HL-60 (cell line): ENCODE results near the gene MOB3B.

Experiments used
- DNase-seq, 2 experiments: peaks; one replicate each; pipeline ENCODE4 v3.0.0-alpha.2; 2010 to 2020; ENCODE audit warnings: low read depth in 1 of 2, low spot score in 1 of 2
- H3K27ac ChIP-seq: fragments of 250-450 bp; sonication (Bioruptor Pico); replicated peaks from 2 replicates; pipeline ENCODE4 v1.5.1; 2020; ENCODE audit warnings: mild to moderate bottlenecking, moderate library complexity
- H3K27me3 ChIP-seq: fragments of 250-450 bp; sonication (Bioruptor Pico); 2 replicates; pipeline ENCODE4 v1.5.1; 2021; ENCODE audit warnings: mild to moderate bottlenecking, moderate library complexity; ENCODE audit not compliant: insufficient read depth, poor library complexity, severe bottlenecking
- H3K4me3 ChIP-seq: replicated peaks from 2 replicates; pipeline ENCODE4 v1.5.1; 2011; ENCODE audit warnings: mild to moderate bottlenecking, control low read depth, low read length; ENCODE audit not compliant: insufficient read depth
- CTCF ChIP-seq: IDR thresholded peaks from one replicate; pipeline ENCODE4 v1.5.1; 2011; ENCODE audit warnings: low read length, control low read depth, inconsistent platforms; ENCODE audit not compliant: insufficient read depth
- GABPA ChIP-seq: IDR thresholded peaks from 2 replicates; pipeline ENCODE4 v1.6.1; 2012; ENCODE audit warnings: low read depth
- POLR2AphosphoS5 ChIP-seq: IDR thresholded peaks from 2 replicates; pipeline ENCODE4 v1.6.1; 2012; ENCODE audit warnings: low read depth
- REST ChIP-seq: IDR thresholded peaks from 2 replicates; pipeline ENCODE4 v1.6.1; 2012; ENCODE audit warnings: low read depth; ENCODE audit not compliant: insufficient replicate concordance
- SPI1 ChIP-seq: IDR thresholded peaks from 2 replicates; pipeline ENCODE4 v1.6.1; 2012; ENCODE audit warnings: low read depth, mild to moderate bottlenecking, borderline replicate concordance

Gene MOB3B

GRCh38 chr9:27523141-27523540 is 6.5 kb downstream of the MOB3B start:
- Histone ChIP-seq H3K27ac (no peak overlapping the region), H3K4me3 (no peak overlapping the region), H3K27me3 (no peaks in the 10 kb centered on the region)
- no peak for TF ChIP-seq CTCF
- TF ChIP-seq GABPA = no peak
- no peak for TF ChIP-seq SPI1
- TF ChIP-seq POLR2AphosphoS5 = no peak
- no peak for DNase-seq

- TF ChIP-seq POLR2AphosphoS5 = no peak
- peak; percentile 56 for TF ChIP-seq REST
- DNase-seq = no peak
- Histone ChIP-seq H3K4me3 (no peak overlapping the region), H3K27me3 (no peaks in the 10 kb centered on the region), H3K27ac (no peak overlapping the region)
These were observed 8.6 kb downstream of the MOB3B start for GRCh38 chr9:27520986-27521385.

- Histone ChIP-seq H3K4me3 (no peak overlapping the region), H3K27ac (no peak overlapping the region), H3K27me3 (no peaks in the 10 kb centered on the region)
- TF ChIP-seq CTCF = no peak
- no peak for TF ChIP-seq SPI1
- no peak for TF ChIP-seq POLR2AphosphoS5
- TF ChIP-seq REST = no peak
- no peak for TF ChIP-seq GABPA
- DNase-seq = no peak
These were observed 9.8 kb downstream of the MOB3B start for GRCh38 chr9:27519466-27520465.

GRCh38 chr9:27518809-27519208 is 10.8 kb downstream of the MOB3B start:
- Histone ChIP-seq H3K27ac (no peak overlapping the region), H3K27me3 (no peaks in the 10 kb centered on the region), H3K4me3 (no peak overlapping the region)
- TF ChIP-seq POLR2AphosphoS5 (no peak), GABPA (no peak), CTCF (no peak), SPI1 (no peak), REST (no peak)
- DNase-seq = no peak
